Stimulated activated CD8-positive, alpha-beta memory T cell treated with anti-CD3 and anti-CD28 coated beads, Interleukin-4, amount 100 ng/mL, for 1 hour (primary cell): ENCODE data around the gene NUDT19.
A peak's percentile ranks its signal among the peaks of the same experiment; 100 is the strongest.
"Not testable (repeated sequence)": the region's sequence is repeated elsewhere in the genome, so short reads cannot be mapped to it uniquely, and the experiment has no call there.

Experiments
- DNase-seq, 2 donors: peaks; one replicate each; pipeline ENCODE4 v3.0.0-alpha.2; 2020; ENCODE audit warnings: low read depth in 2 of 2, low spot score in 1 of 2

The NUDT19 gene

DNA sequence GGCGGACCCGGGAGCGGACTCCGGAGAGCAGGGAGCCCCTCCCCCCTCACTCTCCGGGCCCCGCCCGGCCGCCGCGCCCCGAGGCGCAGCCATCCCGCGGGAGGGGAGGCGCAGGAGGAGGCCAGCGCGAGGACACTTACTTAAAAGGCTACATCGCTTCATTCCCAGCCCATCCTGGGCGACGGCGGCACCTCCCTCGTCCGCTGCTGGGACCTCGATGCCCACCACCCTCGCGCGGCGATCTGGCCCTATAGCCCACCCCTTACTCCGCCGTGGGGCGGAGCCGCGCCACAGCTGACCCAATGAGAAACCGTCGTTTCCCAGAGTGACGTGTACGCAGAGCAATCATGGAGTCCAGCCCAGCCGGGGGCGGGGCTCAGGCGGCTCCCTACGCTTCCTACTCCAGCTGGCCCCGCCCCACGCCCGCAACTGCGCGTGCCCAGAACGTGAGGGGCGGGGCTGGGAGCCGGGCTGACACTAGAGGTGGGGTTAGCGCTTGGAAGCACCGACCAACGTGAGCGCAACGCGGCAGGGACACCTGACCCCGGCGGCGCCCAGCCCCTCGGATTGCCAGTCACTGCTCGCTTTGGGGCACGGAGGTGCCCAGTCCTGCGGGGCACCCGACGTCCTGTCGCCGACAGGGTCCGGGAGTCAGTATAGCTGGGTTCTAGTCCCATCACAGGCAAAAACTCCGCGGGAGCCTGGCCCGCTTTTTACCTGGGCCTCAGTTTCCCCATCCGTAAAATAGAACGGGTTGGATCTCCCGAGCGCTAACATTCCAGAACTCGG lies 16.5 kb upstream of the NUDT19 start, which contains the start of gene ANKRD27:
TSS of gene ANKRD27 (minus strand) at position 250 of the 789 bp plus-strand sequence. CDS start 16,165 bp downstream, outside the sequence.
- DNase-seq: peak; percentile 87 to 96

DNA sequence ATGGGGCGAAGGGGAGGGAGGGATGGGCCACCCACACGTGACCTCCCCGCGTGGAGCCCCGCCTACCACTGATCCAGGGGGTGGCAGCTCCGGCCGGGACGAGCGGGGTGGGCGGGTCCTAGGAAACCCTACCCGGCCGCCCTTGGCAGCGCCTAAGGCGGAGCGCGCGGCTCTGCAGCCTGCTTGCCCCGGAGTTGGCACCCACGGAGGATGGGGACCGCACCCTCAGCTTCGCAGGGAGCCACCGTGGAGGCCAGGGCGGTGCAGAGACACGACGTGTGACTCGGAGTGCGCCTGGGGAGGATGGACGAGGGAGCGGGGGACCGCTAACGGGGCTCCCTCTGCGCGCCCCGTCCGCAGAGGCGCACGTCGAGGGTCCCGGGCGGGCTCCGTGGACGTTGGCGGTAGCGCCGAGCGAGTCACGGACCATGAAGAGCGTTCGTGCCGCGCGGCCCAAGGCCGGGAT lies 15.9 kb upstream of the NUDT19 start, which contains the start of gene RGS9BP:
TSS of gene RGS9BP (plus strand) at position 129 of the 466 bp plus-strand sequence. CDS start 416 bp downstream, outside the sequence.
- peak; percentile 5 to 28 for DNase-seq

DNA sequence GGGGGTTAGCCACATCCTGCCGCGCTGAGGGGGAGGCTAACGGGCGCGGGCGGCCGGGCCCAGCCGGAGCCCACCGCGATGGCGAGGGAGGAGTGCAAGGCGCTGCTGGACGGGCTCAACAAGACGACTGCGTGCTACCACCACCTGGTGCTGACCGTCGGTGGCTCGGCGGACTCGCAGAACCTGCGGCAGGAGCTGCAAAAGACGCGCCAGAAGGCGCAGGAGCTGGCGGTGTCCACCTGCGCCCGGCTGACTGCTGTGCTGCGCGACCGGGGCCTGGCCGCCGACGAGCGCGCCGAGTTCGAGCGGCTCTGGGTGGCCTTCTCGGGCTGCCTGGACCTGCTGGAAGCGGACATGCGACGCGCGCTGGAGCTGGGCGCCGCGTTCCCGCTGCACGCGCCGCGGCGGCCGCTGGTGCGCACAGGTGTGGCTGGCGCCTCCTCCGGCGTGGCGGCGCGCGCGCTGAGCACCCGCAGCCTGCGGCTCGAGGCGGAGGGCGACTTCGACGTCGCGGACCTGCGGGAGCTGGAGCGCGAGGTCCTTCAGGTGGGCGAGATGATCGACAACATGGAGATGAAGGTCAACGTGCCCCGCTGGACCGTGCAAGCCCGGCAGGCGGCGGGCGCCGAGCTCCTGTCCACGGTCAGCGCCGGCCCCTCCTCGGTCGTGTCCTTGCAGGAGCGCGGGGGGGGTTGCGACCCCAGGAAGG lies 15.3 kb upstream of the NUDT19 start:
- no peak for DNase-seq

DNA sequence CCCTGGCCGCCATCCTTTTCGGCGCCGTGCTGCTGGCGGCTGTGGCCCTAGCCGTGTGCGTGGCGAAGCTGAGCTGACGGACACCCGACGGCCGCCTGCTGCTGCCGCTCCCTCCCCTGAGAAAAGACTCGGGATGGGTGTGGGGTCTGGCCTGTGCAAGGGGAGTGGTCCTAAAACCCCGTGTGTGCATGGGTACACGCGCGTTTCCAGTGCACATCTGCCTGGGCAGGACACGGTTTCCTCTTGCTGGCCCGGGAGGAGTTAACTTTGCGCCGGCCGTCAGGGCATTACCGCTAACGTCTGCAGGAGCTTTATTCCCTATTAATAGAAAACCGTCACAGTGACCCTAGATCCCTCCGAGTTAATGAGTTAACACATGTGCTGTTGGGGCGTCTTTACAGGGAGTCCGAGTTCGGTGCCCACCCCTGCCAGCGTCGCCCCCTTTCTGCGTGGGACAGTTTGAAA lies 14.7 kb upstream of the NUDT19 start:
- no peak for DNase-seq

DNA sequence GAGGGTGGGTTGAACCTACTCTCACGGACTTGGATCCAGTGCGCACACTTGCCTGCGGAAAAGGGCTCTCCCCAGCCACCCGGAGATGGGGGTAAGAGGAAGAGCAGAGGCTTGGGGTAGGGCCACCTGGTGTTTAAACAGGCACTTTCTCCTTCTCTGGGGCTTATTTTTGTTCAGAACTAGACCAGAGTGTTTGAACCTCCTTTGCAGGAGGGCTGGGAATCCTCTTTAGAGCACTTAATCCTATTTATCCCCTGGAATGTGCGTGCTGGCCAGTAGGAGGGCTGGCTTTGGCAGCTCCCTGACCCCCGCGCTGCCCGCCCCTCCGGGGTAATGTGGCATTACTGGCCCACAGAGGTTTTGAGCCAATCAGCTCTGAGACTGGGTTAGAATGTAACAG lies 14.0 kb upstream of the NUDT19 start:
- DNase-seq: no peak

DNA sequence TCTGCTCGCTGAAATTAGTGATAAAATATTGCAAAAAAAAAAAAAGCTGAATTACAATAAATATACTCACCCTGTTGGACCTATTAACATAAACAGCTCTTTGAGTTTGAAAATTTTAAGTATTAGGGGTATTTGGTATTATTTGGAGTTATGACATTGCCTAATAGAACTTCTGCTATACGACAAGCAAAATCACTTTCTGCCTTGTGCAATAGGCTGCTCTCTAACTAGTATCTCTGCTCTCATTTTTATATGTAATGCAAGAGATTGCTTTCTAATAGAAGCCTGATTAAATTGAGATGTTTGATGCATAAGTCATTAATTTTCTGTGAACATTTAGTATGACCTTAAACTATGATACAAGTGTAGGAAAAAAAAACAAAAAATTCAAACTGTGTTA lies 10.6 kb upstream of the NUDT19 start:
- no peak for DNase-seq

DNA sequence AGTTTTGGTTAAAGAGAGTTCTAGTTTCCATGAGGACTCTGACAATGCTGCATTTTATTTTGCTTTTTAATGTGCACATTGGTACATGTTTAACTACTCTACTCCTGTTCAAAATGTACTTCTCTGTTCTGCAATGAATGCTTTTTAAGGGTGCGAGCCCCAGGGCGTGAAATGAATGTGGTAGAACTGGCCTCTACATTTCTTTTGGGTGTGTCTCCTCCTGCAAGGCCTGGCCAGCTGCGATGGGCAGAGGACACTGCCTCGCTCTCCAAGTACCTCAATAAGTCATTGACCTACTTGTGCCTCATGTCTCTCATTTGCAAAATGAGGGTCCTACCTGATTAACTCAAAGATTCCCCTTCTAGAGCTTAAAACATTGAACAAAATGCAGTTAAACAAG lies 9.3 kb upstream of the NUDT19 start:
- DNase-seq: no peak

DNA sequence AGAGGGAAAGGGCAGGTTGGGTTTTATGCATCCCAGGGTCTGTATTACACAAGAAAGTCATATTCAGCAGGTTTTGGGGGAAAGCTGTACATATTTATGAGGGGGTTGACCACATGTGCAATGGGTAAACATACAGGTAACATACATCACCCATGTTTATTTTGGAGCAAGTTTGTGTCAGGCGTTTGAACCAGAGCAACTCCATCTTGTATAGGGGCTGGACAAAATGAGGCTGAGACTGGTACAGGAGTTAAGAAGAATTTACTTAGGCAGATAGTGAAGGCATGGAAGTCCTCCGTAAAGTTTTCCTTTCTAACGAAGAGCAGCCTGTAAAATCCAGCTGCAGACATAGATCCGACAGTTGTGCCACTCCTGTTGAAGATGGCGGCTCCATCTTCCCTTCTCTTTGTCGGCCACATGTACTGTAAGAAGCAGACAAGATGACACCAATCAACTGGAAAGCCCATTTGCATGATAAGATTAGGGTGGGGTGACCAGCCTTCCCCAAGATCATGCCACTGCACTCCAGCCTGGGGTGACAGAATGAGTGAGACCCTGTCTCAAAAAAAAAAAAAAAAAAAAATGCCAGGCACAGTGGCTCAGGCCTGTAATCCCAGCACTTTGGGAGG lies 4.7 kb upstream of the NUDT19 start:
- DNase-seq: no peak

DNA sequence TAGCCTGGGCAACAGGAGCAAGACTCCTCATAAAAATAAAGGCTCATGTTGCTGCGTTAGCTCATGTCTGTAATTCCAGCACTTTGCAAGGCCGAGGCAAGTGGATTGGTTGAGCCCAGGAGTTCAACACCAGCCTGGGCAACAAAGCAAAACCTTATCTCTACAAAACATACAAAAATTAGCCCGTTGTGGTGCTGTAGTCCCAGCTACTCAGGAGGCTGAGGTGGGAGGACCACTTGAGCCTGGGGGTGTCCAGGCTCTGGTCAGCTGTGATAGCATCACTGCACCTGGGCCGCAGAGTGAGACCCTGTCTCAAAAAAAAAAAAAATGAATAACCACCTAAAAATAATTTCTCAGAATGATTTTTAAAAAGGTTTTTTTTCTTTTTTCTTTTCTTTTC lies 3.9 kb upstream of the NUDT19 start:
- DNase-seq: no peak

DNA sequence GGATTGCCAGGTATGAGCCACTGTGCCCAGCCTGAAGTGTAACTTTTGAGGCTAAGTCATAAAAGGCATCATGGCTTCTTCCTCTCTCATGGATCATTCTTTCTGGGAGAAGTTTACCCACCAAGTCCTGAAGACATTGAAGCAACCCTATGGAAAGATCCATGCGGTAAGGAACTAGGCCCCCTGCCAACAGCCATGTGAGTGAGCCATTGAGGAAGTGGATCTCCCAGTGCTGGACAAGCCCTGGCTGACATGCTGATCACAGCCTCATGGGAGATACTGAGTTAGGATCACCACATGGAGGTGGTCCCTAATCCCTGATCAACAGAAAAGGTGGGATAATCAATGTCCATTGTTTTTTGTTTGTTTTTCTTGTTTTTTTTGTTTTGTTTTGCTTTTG lies 3.3 kb upstream of the NUDT19 start:
- DNase-seq: no peak

DNA sequence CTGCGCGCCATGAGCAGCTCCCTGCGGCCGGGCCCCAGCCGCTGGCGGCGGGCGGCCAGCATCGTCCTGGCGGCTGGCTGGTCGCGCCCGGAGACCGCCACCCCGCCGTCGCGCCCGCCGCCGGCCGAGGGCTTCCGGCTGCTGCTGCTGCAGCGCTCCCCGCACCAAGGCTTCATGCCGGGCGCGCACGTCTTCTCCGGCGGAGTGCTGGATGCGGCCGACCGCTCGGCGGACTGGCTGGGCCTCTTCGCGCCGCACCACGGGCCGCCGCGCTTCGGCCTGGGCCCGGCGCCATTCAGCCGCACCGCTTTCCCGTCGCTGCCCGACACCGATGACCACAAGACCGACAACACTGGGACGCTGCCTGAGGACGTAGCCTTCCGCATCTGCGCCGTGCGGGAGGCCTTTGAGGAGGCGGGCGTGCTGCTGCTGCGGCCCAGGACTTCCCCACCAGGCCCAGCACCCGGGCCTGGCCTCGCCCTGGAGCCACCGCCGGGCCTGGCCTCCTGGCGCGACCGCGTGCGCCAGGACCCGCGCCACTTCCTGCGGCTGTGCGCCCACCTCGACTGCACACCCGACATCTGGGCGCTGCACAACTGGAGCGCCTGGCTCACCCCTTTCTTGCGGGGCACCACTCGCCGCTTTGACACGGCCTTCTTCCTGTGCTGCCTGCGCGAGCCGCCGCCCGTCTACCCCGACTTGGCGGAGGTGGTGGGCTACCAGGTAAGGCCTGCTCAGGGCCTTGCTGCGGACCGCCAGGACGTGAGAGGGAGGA lies 518 bp downstream of the NUDT19 start:
- no peak for DNase-seq

DNA sequence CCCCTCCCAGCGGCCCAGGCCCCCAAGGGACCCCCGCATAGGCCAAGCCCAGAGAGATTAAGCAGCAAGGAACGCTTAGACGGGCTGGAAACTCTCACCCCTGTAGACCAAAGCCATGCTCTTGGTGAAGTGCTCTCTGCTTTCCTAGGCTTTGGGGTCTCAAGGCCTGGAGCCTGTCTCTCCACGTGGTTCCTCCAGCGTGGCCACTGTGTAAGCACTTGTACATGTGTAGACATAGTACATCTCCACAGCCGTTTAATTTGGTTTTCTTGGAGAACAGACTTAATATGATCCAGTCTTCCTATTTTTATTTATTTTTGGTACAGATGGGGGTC lies 1.1 kb downstream of the NUDT19 start:
- no peak for DNase-seq

DNA sequence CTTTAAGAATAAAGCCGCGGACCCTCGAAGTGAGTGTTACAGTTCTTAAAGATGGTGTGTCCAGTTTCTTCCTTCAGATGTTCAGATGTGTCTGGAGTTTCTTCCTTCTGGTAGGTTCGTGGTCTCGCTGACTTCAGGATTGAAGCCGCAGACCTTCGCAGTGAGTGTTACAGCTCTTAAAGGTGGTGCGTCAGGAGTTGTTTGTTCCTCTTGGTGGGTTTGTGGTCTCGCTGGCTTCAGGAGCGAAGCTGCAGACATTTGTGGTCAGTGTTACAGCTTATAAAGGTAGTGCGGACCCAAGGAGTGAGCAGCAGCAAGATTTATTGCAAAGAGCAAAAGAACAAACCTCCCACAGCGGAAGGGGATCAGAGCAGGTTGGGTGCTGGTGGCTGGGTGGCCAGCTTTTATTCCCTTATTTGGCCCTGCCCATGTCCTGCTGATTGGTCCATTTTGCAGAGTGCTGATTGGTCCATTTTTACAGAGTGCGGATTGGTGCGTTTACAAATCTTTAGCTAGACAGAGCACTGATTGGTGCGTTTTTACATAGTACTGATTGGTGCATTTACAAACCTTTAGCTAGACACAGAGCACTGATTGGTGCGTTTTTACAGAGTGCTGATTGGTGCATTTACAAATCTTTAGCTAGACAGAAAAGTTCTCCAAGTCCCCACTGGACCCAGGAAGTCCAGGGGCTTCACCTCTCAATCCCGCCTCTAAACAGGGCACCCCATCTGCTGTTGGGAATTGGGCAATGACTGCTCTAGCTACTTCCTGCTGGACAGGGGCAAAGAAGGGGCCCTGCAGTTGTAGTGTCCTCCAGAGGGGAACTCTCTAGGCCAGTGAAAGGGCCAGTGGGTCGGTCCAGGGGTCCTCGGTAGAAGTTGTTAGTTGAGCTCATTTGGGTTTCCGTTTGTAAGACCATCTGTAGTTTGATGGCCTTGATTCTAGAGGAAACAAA lies 1.8 kb downstream of the NUDT19 start:
- not testable (repeated sequence) for DNase-seq

DNA sequence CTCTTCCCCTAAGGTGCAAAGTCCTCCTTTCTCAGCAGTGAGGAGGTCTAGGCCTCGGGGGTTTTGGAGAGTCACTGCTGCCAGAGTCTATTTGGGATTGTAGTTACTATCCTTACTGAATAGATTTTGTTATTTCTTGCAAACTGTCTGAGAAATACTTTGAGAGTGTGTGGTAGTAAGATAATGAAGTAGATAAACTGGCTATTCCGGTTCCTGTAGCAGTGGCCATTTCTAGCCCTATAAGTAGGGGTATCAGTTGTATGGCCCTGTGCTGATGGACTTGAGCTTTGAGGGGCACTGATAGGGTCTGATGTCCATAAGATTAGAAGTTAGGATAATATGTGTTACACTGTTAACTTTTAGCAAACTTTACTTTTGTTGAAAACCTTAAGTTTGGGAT lies 2.7 kb downstream of the NUDT19 start:
- DNase-seq: not testable (repeated sequence)

DNA sequence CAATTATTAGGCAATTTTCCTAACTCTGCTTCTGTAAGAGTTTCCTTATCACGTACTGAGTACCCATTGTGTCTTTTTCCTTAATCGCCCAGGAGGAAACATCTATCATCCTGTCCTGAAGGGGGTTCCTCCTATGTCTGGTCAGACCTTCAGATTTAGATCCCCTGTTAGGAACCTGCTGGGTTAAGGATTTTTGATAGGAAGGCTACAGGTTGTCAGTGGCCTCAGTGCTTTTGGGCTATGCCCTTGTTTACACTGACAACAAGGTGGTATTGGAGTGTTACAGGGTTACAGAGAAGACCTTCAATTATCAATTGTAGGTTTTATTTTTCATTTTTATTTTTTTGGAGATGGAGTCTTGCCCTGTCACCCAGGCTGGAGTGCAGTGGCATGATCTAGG lies 3.2 kb downstream of the NUDT19 start:
- not testable (repeated sequence) for DNase-seq

DNA sequence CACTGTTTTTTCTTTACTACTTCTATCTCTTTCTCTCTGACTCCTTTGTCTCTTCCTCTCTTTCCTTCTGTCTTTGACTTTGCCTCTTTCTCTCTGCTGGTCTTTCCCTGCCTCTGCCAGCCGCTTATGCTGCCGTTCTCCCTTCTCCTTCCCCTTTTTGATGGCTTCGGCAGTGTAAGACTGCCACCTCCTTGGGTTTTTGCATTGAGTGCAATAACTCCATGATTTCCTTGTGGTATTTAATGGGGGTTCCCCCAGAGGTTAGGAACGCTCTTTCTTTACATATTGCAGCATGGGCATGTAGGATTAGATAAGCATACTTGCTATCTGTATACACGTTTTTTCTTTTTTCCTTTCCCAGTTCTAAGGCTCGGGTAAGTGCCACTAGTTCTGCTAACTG lies 3.9 kb downstream of the NUDT19 start:
- DNase-seq: not testable (repeated sequence)

DNA sequence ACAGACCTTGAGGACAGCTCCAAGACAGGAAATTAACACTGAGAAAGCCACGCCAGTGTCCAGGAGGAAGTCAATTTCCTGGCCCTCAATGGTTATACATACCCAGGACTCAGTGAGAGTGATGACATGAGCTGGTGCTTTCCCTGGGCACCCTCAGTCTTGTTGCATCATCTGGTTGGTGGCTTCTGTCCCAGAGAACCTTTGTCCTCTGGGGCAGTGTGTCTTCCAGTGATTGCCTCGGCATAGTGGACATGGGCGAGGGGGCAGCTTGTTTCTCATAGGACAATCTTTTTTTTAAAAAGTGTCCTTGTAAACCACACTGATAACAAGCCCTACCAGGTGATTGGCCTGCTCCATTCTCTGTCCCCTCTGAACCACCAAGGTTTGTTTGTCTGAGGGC lies 5.2 kb downstream of the NUDT19 start:
- not testable (repeated sequence) for DNase-seq

DNA sequence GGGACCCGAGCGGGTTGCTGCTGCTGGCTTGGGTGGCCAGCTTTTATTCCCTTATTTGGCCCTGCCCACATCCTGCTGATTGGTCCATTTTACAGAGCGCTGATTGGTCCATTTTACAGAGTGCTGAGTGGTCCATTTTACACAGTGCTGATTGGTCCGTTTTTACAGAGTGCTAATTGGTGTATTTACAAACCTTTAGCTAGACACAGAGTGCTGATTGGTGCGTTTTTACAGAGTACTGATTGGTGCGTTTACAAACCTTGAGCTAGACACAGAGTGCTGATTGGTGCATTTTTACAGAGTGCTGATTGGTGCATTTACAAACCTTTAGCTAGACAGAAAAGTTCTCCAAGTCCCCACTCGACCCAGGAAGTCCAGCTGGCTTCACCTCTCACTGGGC lies 8.5 kb downstream of the NUDT19 start:
- not testable (repeated sequence) for DNase-seq

DNA sequence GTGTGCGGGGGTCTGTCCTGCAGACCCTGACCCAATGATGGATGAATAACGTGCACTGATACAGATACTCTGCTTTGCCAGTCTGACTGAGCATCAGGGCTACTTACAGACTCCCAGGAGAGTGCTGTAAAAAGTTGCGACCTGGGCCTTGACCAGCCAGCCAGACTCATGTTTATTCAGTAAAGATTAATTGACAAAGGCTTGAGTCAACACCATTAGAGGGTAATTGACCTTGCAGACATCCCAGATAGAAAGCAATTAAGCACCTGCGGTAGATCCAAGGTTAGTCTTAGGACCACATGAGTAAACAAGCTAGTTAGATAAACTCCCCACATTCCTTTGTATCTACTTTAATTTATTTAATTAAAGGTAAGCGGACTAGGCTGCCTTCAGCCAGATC lies 10.4 kb downstream of the NUDT19 start:
- no peak for DNase-seq

DNA sequence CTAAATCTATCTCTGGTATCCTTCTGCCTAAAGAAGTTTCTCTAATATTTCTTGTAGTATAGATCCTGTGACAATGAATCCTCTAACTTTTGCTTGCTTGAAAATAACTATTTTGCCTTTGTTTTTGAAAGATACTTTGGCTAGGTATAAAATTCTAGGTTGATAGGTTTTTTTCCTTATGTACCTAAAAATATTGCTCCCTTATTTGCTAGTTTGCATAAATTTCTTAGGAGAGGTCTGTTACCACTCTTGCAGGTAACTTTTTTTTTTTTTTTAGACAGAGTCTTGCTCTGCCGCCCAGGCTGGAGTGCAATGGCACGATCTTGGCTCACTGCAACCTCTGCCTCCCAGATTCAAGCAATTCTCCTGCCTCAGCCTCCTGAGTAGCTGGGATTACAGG lies 12.4 kb downstream of the NUDT19 start:
- DNase-seq: not testable (repeated sequence)
